ENCODE results near the gene HGF. TPM values are rescaled to one million over a fixed set of nuclear protein-coding genes. Genes with fewer than 3 reads are reported as not detected.

The HGF gene
- total and polyA plus RNA-seq, 2 of the 8 experiments (the other 6 are each of a cell fraction or from before 2014, with no cell fraction given) = 0.05 to 0.60 TPM

GRCh38 chr7:81725812-81726127 lies 44.1 kb downstream of the HGF start:
- H4K91ac ChIP-seq (replicated peaks; ENCODE audit: insufficient read length, low read length) = no peak overlapping the region
- no peak overlapping the region for H3K4me3 ChIP-seq (ENCODE audit: extremely low read depth in 1 of 4, insufficient read depth in 2 of 4, low read depth in 3 of 4, low read length in 4 of 4)
- DNase-seq (ENCODE audit: low read depth in 1 of 2, low spot score in 2 of 2) (peak in 1 of 2 experiments; percentile 5), FAIRE-seq (no peak)
- H3K27ac ChIP-seq (ENCODE audit: low read depth, low read length) = no peak overlapping the region
- no peak overlapping the region for H3K56ac ChIP-seq (replicated peaks; ENCODE audit: insufficient read length, low read depth, low read length)
- no peak overlapping the region for H2BK12ac ChIP-seq (ENCODE audit: low read depth, low read length)
- H3K79me2 ChIP-seq (ENCODE audit: control insufficient read depth in 1 of 2, insufficient read depth in 2 of 2, low read length in 2 of 2) = no peaks in the 10 kb centered on the region
- H4K20me1 ChIP-seq (replicated peaks in 1 of 2; ENCODE audit: control insufficient read depth in 1 of 2, insufficient read depth in 2 of 2, low read length in 2 of 2) = no peaks in the 10 kb centered on the region
- H3K9me3 ChIP-seq (ENCODE audit: insufficient read depth in 2 of 2, low read depth in 1 of 2, low read length in 1 of 2) = no peaks in the 10 kb centered on the region
- no peak overlapping the region for H4K8ac ChIP-seq (ENCODE audit: extremely low read depth, insufficient read depth, low read length)
- H3K27me3 ChIP-seq (replicated peaks in 1 of 4; ENCODE audit: control insufficient read depth in 3 of 4, extremely low read depth in 1 of 4, insufficient read depth in 3 of 4, low read length in 3 of 4) = no peaks in the 10 kb centered on the region
- H3K23me2 ChIP-seq (ENCODE audit: low read depth, low read length) = no peaks in the 10 kb centered on the region
- H3K14ac ChIP-seq (ENCODE audit: insufficient read length) = no peak overlapping the region
- ChIA-PET CTCF (ENCODE audit: partially characterized antibody) (interaction anchor here (0.7 to 1.0 kb wide), 2 partner anchors 10 to 66 kb away, joined by 3 read pairs; no protein-coding TSS in a partner anchor), POLR2A (ENCODE audit: partially characterized antibody) (no interaction called here)
- no peak overlapping the region for H2AFZ ChIP-seq (ENCODE audit: low read length)
- H2BK20ac ChIP-seq (ENCODE audit: low read length) = no peak overlapping the region
- H2AK5ac ChIP-seq (ENCODE audit: low read depth, low read length) = no peak overlapping the region
- no peak for TF ChIP-seq TEAD4 (IDR thresholded peaks at IDR 0.05; ENCODE audit: low read depth, low read length)
- no peak for TF ChIP-seq FOSL1 (IDR thresholded peaks at IDR 0.05; ENCODE audit: insufficient read depth, low read depth, low read length)
- TF ChIP-seq EGR1 (IDR thresholded peaks at IDR 0.05; ENCODE audit: borderline replicate concordance, low read depth, low read length) = no peak
- TF ChIP-seq POU5F1 (IDR thresholded peaks at IDR 0.05; ENCODE audit: low read depth, low read length) = no peak
- no peak for TF ChIP-seq ZNF274 (IDR thresholded peaks at IDR 0.05; ENCODE audit: borderline replicate concordance, extremely low read depth, low read length)
- no peak for TF ChIP-seq MAFK (IDR thresholded peaks at IDR 0.05; ENCODE audit: low read depth, low read length)
- no peak for TF ChIP-seq NANOG (IDR thresholded peaks at IDR 0.05; ENCODE audit: insufficient read depth, low read depth, low read length, poor library complexity, severe bottlenecking)
- TF ChIP-seq RXRA (IDR thresholded peaks at IDR 0.05; ENCODE audit: insufficient read depth, low read depth, low read length) = no peak
- TF ChIP-seq, protein P1, sequence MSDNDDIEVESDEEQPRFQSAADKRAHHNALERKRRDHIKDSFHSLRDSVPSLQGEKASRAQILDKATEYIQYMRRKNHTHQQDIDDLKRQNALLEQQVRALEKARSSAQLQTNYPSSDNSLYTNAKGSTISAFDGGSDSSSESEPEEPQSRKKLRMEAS (IDR thresholded peaks at IDR 0.05) = no peak
- TF ChIP-seq TAF7 (optimal IDR thresholded peaks at IDR 0.05; ENCODE audit: borderline replicate concordance, low read depth, low read length) = no peak
- TF ChIP-seq SP1 (IDR thresholded peaks at IDR 0.05; ENCODE audit: low read depth, low read length) = no peak
- TF ChIP-seq RFX5 (IDR thresholded peaks at IDR 0.05; ENCODE audit: borderline replicate concordance, low read depth, low read length) = no peak
- TF ChIP-seq EZH2 (IDR thresholded peaks at IDR 0.05; ENCODE audit: low read depth, low read length, severe bottlenecking) = no peak
- no peak for TF ChIP-seq SIX5 (IDR thresholded peaks at IDR 0.05; ENCODE audit: low read depth, low read length)
- no peak overlapping the region for H3K4me2 ChIP-seq (ENCODE audit: insufficient read depth in 1 of 2, low read depth in 2 of 2, low read length in 2 of 2)
- H3K4ac ChIP-seq (replicated peaks; ENCODE audit: insufficient read length, low read depth, low read length) = no peak overlapping the region
- peaks cover 0 to 5% (median 1%) of the 10 kb centered on the region in 4 experiments; a peak in 3 of 7 replicates for H3K4me1 ChIP-seq (replicated peaks in 1 of 4; ENCODE audit: control insufficient read depth in 3 of 4, insufficient read depth in 4 of 4, low read length in 3 of 4)
- no peak overlapping the region for H3K9ac ChIP-seq (replicated peaks in 1 of 4; ENCODE audit: extremely low read depth in 1 of 4, low read depth in 3 of 4, low read length in 3 of 4)
- no peak overlapping the region for H3K18ac ChIP-seq (ENCODE audit: extremely low read depth, low read length)
- 91% methylated on average over 6 of the region's 6 CpGs; no CpG with 5 or more reads in 1 of the 2 experiments for WGBS, 2 experiments (ENCODE audit: extremely low coverage in 1 of 2, insufficient coverage in 1 of 2, insufficient read length in 1 of 2, insufficient replicate concordance in 2 of 2, low coverage in 1 of 2, low lambda C conversion rate in 2 of 2, missing lambda C conversion rate in 1 of 2)
- H3K79me1 ChIP-seq (ENCODE audit: low read depth, low read length) = no peaks in the 10 kb centered on the region
- H2BK15ac ChIP-seq (ENCODE audit: low read length) = no peak overlapping the region
- H4K5ac ChIP-seq (ENCODE audit: insufficient read length, low read depth, low read length) = peak overlapping the region; percentile 4
- no peaks in the 10 kb centered on the region for H3K36me3 ChIP-seq (ENCODE audit: control insufficient read depth in 2 of 4, insufficient read depth in 4 of 4, low read length in 3 of 4)
- no peak overlapping the region for H2BK120ac ChIP-seq (replicated peaks; ENCODE audit: low read depth, low read length)
- H2BK5ac ChIP-seq (ENCODE audit: low read depth, low read length) = no peak overlapping the region
- no peak overlapping the region for H3K23ac ChIP-seq (ENCODE audit: insufficient read length)
